Right renal cortex interstitium (tissue), 3 donors: ENCODE measurements around the gene RAVER2. TPM values are rescaled to one million over a fixed set of nuclear protein-coding genes. Genes with fewer than 3 reads are reported as not detected.
"Not testable (repeated sequence)": the region's sequence is repeated elsewhere in the genome, so short reads cannot be mapped to it uniquely, and the experiment has no call there.

Source experiments
- DNase-seq, 3 donors: peaks; one replicate each; pipeline ENCODE4 v3.0.0-alpha.2; 2013; ENCODE audit warnings: low read depth in 3 of 3, low spot score in 2 of 3
- polyA plus RNA-seq, 3 donors: library from polyadenylated mRNA; unstranded; fragments of 120-200 nt; gene quantifications; one replicate each; pipeline ENCODE4 v1.2.1, GENCODE V29; 2013; ENCODE audit not compliant: insufficient read length in 3 of 3

Gene RAVER2
- polyA plus RNA-seq, 3 donors, result 26.2 to 27.6 (median 27.1) TPM

- DNase-seq, result no peak
Observed at GRCh38 chr1:64801851-64802523, 57.1 kb downstream of the RAVER2 start.

DNA sequence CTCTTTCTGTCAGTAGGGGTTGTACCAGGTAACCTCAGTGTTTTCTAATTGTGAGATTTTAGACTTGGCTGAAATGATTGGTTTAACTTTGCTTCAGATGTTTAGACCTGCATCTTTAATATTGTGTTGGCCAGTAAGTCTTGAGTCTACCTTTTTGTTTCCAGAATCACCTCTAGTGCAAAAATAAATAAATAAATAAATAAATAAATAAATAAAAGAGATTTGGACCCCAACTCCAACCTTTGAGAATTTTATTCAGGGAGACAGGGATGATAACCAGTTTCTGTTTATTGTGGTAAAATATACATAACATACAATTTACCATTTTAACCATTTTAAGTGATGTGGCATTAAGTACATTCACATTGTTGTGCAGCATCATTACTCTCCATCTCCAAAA lies 64.4 kb downstream of the RAVER2 start:
- no peak for DNase-seq

- DNase-seq, result no peak
Observed at GRCh38 chr1:64810001-64810400, 65.1 kb downstream of the RAVER2 start.

- DNase-seq, result no peak
Observed at GRCh38 chr1:64811131-64811530, 66.3 kb downstream of the RAVER2 start.

- no peak for DNase-seq
Observed at GRCh38 chr1:64814427-64814826, 69.6 kb downstream of the RAVER2 start.

- not testable (repeated sequence) for DNase-seq
Observed at GRCh38 chr1:64817364-64817763, 72.5 kb downstream of the RAVER2 start.

DNA sequence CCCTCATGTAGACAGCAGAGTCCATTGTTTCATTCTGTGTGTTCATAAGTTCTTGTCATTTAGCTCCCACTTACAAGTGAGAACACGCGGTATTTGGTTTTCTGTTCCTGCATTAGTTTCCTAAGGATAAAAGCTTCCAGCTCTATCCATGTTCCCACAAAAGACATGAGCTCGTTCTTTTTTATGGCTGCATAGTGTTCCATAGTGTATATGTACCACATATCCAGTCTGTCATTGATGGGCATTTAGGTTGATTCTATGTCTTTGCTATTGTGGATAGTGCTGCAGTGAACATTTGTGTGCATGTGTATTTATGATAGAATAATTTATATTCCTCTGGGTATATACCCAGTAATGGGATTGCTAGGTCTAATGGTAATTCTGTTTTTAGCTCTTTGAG lies 75.7 kb downstream of the RAVER2 start:
- not testable (repeated sequence) for DNase-seq

GRCh38 chr1:64822621-64823020 lies 77.7 kb downstream of the RAVER2 start:
- DNase-seq, result no peak

GRCh38 chr1:64823691-64824476 lies 79.0 kb downstream of the RAVER2 start:
- peak; percentile 61 to 71 (median 70) for DNase-seq

DNA sequence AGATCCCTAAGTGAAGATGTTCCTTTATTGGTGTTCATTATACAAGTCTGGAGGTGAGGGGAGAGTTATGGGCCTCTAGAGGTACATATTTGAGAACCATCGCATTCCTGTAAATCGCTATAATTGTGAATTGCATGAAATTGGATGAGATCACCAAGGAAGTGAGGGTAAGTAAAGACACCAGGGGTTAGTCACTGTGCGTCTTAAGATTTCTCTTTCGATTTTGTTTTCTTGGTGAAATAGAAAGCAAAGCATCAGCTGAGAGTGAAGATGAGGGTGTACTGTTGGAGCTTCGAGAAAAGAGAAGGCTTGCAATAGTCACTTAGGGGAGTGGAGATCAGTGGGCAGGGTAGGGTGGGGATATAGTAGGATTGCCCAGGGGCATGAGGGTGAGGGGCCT lies 82.1 kb downstream of the RAVER2 start:
- no peak for DNase-seq

DNA sequence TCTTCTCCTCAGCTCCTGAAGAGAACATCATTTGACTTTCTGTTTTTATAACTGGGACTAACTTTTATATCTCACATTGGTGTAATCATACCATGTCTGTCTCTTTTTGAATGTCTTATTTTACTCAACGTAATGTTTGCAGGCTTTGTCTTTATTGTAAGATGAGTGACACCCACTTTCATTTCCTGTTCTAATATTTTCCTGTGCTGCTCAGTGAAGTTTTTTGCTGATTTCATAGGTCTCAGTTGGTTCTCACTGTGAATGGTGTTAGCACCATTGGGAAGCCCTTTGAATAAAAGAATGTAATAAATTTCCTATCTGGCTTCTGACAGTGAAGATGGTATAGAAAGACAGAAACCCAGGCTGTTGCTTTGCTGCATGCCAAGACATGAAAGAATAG lies 84.0 kb downstream of the RAVER2 start:
- no peak for DNase-seq

DNA sequence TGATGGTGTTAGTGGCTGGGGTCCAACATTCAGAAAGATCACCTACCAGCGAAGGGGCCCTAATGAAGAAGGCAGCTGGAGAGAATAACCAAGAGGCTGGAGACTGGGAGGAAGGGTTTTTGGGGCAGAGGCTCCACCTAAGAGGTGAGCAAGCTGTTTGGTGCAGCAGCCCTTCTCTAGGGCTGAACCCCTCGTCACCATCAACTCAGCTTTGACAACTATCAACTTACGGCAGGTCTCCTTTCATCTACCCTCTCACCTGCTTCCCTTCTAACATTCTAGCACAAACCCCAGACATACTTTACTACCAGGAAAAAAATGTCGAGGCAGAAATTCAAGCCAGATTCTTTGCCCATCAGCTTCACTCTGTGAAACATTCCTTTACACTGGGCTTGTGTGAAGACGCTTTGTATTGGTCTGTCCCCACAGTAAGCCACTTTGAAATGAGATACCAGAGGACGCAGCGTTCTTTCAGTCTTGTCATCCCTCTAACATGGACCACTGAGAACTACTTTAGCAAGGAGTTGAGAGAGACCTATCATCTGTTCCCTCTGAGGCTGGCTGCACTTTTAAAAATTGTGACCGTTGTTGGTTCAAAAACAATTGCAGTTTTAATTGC lies 84.6 kb downstream of the RAVER2 start:
- peak in 1 of 3 donors; percentile 16 for DNase-seq

- no peak for DNase-seq
Observed at GRCh38 chr1:64830030-64830651, 85.3 kb downstream of the RAVER2 start.

GRCh38 chr1:64834734-64835133 lies 89.9 kb downstream of the RAVER2 start:
- no peak for DNase-seq

DNA sequence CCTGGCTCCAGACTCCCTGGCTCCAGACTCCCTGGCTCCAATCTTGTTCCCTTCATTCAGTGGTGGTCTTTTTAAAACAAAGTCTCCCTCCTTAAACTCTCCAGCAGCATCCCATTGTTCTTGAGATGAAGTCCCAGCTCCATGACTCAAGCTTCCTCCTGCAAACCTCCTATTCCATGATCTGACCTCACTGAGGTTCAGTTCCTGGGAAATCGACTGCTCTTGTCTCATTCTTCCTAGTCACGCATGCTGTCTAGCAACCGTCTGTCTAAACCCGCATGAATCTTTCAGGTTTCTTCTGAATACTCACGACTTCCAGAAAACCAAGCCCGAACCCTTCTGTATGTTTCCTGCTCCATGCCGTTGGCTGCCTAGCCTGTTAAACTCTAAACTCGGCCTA lies 91.9 kb downstream of the RAVER2 start:
- DNase-seq, result no peak

- no peak for DNase-seq
Observed at GRCh38 chr1:64838486-64838885, 93.6 kb downstream of the RAVER2 start.

DNA sequence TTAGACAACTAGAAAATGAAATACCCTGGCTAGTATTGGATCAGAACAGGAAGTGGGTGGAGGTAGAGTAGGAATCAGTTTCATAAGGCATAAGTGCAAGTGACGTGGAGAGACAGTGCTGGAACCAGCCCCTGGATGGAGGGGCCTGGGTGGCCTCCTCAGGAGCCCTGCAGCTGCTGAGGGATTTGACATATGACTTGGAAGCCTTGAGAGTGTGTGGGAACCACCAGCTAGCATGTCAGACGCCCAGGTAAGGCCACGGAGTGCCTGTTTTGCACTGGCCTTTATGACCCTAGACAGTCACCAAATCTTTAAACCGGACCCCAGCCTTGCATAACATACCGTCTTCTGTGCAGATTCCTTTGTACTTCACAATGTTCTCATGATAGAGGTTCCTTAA lies 94.4 kb downstream of the RAVER2 start:
- no peak for DNase-seq

GRCh38 chr1:64839732-64840405 lies 95.0 kb downstream of the RAVER2 start:
- no peak for DNase-seq

DNA sequence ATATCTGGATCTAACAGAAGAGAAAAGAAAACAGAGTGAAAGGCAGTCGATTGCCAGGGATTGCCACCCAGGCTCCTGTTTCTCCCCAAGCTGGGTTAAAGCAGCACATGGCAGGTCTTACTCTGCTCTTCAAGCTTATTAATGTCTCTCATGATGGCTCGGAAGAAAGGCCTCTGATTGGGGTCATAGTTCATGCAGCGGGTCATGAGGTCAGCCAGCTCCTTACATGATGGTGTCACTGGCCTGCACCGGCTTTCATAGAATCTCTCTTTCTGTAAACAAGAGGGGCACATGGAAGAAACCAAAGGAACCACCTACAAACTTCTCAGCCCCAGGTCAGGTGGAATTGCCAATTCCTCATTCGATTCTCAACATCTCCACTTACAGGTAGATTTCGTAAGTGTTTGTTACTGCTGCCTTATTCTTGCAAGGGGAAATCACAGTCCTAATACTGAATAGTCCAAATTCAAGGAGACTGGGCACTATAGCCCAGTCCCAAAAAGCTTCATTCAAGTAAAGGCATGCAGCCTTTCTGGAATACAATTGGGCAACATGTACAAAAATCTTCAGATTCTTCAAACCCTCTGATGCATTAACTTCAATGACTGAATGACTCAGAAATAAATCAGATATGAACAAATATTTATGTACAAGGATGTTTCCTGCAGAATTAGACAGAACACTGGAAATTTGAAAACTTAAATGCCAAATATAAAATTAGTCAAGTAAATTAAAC lies 96.6 kb downstream of the RAVER2 start:
- no peak for DNase-seq

DNA sequence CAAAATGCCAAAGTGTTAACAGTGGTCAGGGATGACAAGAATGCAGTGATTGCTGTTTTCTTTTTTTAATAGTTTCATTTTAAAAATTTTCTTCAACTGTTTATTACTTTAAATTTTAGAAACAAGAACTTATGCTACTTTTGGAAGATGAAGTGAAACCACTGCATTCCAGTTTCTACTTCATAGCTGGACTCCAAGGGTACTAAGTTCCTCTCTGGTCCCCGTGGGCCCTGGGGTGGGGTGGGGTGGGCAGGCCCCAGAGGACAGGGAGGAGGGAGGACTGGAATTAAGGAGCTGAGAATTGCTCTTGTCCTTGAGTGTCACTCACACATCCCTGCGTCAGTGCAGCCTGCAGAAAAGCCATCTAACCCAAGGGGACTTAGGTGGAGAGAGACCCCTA lies 97.3 kb downstream of the RAVER2 start:
- no peak for DNase-seq
